ENCODE data around the gene ABCC10. TPM values are rescaled to one million over a fixed set of nuclear protein-coding genes. Genes with fewer than 3 reads are reported as not detected.

Gene ABCC10
- total RNA-seq, 1 donor from 2014 or later: 40.5 TPM

- no peaks in the 10 kb centered on the region for H3K4me1 Mint-ChIP-seq (ENCODE audit: low read depth)
- no peaks in the 10 kb centered on the region for H3K36me3 Mint-ChIP-seq (ENCODE audit: low read depth)
- no peak overlapping the region for H3K27ac Mint-ChIP-seq
- H3K27me3 Mint-ChIP-seq (ENCODE audit: insufficient read depth): peaks cover 16% of the 10 kb centered on the region
- H3K9me3 Mint-ChIP-seq: no peaks in the 10 kb centered on the region
- DNase-seq (ENCODE audit: low spot score): no peak
- intact Hi-C loops (cut with micrococcal nuclease): no loop called here
- H3K4me3 Mint-ChIP-seq: no peak overlapping the region
Measured at GRCh38 chr6:43468240-43468639, 40.9 kb downstream of the ABCC10 start.

GRCh38 chr6:43468748-43469681 is 41.7 kb downstream of the ABCC10 start:
- Mint-ChIP-seq H3K4me1 (ENCODE audit: low read depth) (no peaks in the 10 kb centered on the region), H3K9me3 (no peaks in the 10 kb centered on the region), H3K4me3 (no peak overlapping the region), H3K27me3 (ENCODE audit: insufficient read depth) (peaks cover 11% of the 10 kb centered on the region), H3K36me3 (ENCODE audit: low read depth) (no peaks in the 10 kb centered on the region), H3K27ac (no peak overlapping the region)
- intact Hi-C loops (cut with micrococcal nuclease): no loop called here
- DNase-seq (ENCODE audit: low spot score): no peak

GRCh38 chr6:43469947-43470346 is 42.6 kb downstream of the ABCC10 start:
- Mint-ChIP-seq H3K9me3 (no peaks in the 10 kb centered on the region), H3K4me1 (ENCODE audit: low read depth) (no peaks in the 10 kb centered on the region), H3K27me3 (ENCODE audit: insufficient read depth) (peaks cover 9% of the 10 kb centered on the region), H3K36me3 (ENCODE audit: low read depth) (no peaks in the 10 kb centered on the region), H3K27ac (no peak overlapping the region), H3K4me3 (no peak overlapping the region)
- DNase-seq (ENCODE audit: low spot score): no peak
- intact Hi-C loops (cut with micrococcal nuclease): no loop called here

DNA sequence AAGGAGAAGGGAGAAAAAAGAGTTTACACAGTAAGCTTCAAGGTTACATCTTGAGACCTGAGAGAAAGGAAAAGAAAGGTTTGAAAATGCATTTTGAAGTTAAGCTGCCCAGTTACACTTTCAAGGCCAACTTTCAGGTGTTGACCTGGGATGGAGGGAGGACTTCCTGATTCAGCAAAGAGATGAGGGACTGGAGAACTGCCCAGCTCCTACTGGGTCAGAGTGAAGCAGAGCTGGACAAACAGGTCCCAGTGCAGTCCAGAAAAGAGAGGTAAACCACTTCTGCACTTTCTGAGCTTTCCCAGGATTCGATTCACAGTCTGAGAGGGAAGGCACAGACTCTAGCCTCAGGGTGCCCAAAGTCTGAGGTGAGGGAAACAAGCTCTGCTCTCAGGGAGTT is 44.1 kb downstream of the ABCC10 start:
- H3K9me3 Mint-ChIP-seq: no peaks in the 10 kb centered on the region
- intact Hi-C loops (cut with micrococcal nuclease): no loop called here
- H3K4me1 Mint-ChIP-seq (ENCODE audit: low read depth): no peaks in the 10 kb centered on the region
- no peak for DNase-seq (ENCODE audit: low spot score)
- H3K4me3 Mint-ChIP-seq: no peak overlapping the region
- no peak overlapping the region for H3K27ac Mint-ChIP-seq
- H3K36me3 Mint-ChIP-seq (ENCODE audit: low read depth): no peaks in the 10 kb centered on the region
- H3K27me3 Mint-ChIP-seq (ENCODE audit: insufficient read depth): peaks cover 7% of the 10 kb centered on the region

DNA sequence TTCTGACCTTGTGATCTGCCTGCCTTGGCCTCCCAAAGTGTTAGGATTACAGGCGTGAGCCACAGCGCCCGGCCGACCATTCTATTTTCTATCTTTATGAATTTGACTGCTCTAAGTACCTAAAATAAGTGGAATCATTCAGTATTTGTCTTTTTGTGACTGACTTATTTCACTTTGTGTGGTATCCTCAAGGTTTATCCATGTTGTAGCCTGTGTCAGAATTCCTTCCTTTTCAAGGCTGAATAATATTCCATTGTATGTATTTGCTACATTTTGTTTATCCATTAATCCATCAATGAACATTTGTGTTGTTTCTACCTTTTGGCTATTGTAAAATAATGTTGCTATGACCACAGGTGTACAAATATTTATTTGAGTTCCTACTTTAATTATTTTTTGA is 45.2 kb downstream of the ABCC10 start:
- Mint-ChIP-seq H3K4me3 (no peak overlapping the region), H3K27ac (no peak overlapping the region), H3K4me1 (ENCODE audit: low read depth) (peaks cover 10% of the 10 kb centered on the region), H3K9me3 (no peaks in the 10 kb centered on the region), H3K36me3 (ENCODE audit: low read depth) (peaks cover 2% of the 10 kb centered on the region), H3K27me3 (ENCODE audit: insufficient read depth) (peaks cover 7% of the 10 kb centered on the region)
- intact Hi-C loops (cut with micrococcal nuclease): no loop called here
- no peak for DNase-seq (ENCODE audit: low spot score)

GRCh38 chr6:43475516-43475915 is 48.2 kb downstream of the ABCC10 start:
- intact Hi-C loops (cut with micrococcal nuclease): loop anchor here (5.0 kb wide), 1 partner anchor 303 kb away; the partner anchor contains the start of gene SRF
- H3K4me3 Mint-ChIP-seq: no peak overlapping the region
- H3K36me3 Mint-ChIP-seq (ENCODE audit: low read depth): peaks cover 2% of the 10 kb centered on the region
- H3K27ac Mint-ChIP-seq: no peak overlapping the region
- peaks cover 5% of the 10 kb centered on the region for H3K27me3 Mint-ChIP-seq (ENCODE audit: insufficient read depth)
- DNase-seq (ENCODE audit: low spot score): no peak
- H3K9me3 Mint-ChIP-seq: no peaks in the 10 kb centered on the region
- peaks cover 28% of the 10 kb centered on the region for H3K4me1 Mint-ChIP-seq (ENCODE audit: low read depth)

DNA sequence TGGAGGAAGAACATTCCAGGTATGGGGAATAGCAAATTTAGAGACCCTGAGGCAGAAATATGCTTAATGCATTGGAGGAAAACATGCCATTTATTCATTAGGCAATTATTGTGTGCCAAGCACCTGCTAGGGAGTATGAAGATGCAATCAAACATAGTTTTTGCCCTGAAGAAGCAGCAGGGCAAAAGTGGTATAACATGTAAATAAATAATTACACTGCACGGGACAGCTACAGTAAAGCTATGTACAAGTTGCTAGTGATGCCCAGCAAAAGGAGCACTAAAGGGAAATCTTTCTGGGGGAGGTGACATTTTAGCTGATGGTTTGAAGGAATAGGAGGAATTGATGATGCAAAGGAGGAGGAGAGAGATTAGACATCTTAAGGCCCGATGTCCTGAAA is 49.4 kb downstream of the ABCC10 start:
- Mint-ChIP-seq H3K27me3 (ENCODE audit: insufficient read depth) (no peaks in the 10 kb centered on the region), H3K4me1 (ENCODE audit: low read depth) (peaks cover 31% of the 10 kb centered on the region), H3K4me3 (peak overlapping the region; percentile 97), H3K27ac (peak overlapping the region; percentile 79), H3K9me3 (no peaks in the 10 kb centered on the region), H3K36me3 (ENCODE audit: low read depth) (peaks cover 4% of the 10 kb centered on the region)
- intact Hi-C loops (cut with micrococcal nuclease): loop anchor here (1.0 to 5.0 kb wide), 12 partner anchors 21 to 418 kb away; partner anchors contain the start of genes ABCC10, DLK2, GTPBP2 and KLC4
- no peak for DNase-seq (ENCODE audit: low spot score)

DNA sequence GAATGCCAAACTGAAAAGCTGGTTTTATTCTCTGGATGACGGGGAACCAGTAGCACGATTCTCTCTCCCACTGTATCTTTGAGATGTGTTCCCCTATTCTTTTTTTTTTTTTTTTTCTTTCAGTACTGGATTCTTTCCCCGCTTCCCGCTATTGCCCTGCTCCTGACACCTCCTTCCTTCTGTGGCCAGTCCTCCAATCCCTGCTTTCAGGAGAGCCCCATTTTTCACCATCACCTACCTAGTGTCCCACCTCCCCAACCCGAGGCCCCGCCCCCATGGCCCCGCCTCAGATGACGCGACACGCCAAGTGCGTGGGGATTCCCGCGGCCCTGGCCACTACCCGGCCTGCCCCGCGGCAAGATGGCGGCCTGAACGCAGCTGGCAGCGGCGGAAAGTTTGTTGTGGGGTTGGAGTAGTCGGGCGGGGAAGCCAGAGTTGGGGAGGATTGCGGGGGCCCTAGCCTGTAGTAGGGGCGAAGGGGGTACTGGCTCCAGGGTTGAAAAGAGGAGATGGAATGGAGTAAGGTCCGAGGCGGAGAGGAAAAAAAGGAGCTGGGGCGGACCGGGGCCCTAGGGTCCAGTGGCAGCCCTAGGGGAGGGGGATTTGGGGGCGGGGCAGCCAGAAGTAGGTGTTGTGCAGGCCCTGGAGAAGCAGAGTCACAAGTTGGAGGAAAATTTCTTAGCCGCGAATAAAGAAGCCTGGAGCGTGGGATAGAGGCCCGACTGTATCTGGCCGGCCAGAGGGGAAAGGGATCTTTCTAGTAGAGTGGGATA is 50.1 kb downstream of the ABCC10 start, which contains the start of gene TJAP1:
TJAP1 (plus strand) TSS at position 336 of the 773 bp plus-strand sequence. CDS start 21,432 bp downstream, outside the sequence.
- intact Hi-C loops (cut with micrococcal nuclease): loop anchor here (1.0 to 5.0 kb wide), 12 partner anchors 22 to 419 kb away; partner anchors contain the start of genes ABCC10, DLK2, GTPBP2 and KLC4
- DNase-seq (ENCODE audit: low spot score): peak; percentile 94
- H3K4me3 Mint-ChIP-seq: peak within 1 kb of the TSS; percentile 97
- no peaks in the 10 kb centered on the region for H3K27me3 Mint-ChIP-seq (ENCODE audit: insufficient read depth)
- H3K4me1 Mint-ChIP-seq (ENCODE audit: low read depth): peaks cover 33% of the 10 kb centered on the region
- H3K27ac Mint-ChIP-seq: peak within 1 kb of the TSS; percentile 97
- H3K9me3 Mint-ChIP-seq: no peaks in the 10 kb centered on the region
- peaks cover 7% of the 10 kb centered on the region for H3K36me3 Mint-ChIP-seq (ENCODE audit: low read depth)

DNA sequence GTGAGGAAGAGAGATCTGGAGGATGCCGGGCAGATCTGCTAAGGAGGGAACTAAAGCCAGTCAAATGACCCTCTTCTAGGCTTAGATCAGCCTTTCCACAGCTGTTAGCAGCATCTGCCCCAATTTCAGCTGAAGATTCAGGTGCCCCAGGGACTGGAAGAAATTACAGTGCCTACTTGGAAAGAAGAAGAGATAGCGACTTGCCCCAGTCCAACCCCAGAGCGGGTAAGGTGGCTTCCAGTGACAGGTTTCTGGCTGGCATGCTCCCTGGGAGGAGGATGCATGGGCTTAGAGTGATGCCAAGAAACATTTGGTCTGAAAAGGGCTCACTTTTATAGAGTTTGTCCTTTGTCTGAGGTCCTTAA is 50.6 kb downstream of the ABCC10 start:
- no peak for DNase-seq (ENCODE audit: low spot score)
- H3K4me1 Mint-ChIP-seq (ENCODE audit: low read depth): peaks cover 33% of the 10 kb centered on the region
- H3K4me3 Mint-ChIP-seq: peak overlapping the region; percentile 97
- H3K9me3 Mint-ChIP-seq: no peaks in the 10 kb centered on the region
- H3K36me3 Mint-ChIP-seq (ENCODE audit: low read depth): peaks cover 7% of the 10 kb centered on the region
- H3K27me3 Mint-ChIP-seq (ENCODE audit: insufficient read depth): no peaks in the 10 kb centered on the region
- intact Hi-C loops (cut with micrococcal nuclease): loop anchor here (5.0 kb wide), 1 partner anchor 306 kb away; the partner anchor contains the start of gene SRF
- H3K27ac Mint-ChIP-seq: peak overlapping the region; percentile 97

- Mint-ChIP-seq H3K27ac (no peak overlapping the region), H3K27me3 (ENCODE audit: insufficient read depth) (no peaks in the 10 kb centered on the region), H3K9me3 (no peaks in the 10 kb centered on the region), H3K36me3 (ENCODE audit: low read depth) (peaks cover 8% of the 10 kb centered on the region), H3K4me1 (ENCODE audit: low read depth) (peaks cover 33% of the 10 kb centered on the region), H3K4me3 (no peak overlapping the region)
- DNase-seq (ENCODE audit: low spot score): no peak
- intact Hi-C loops (cut with micrococcal nuclease): no loop called here
Measured at GRCh38 chr6:43481075-43481474, 53.7 kb downstream of the ABCC10 start.

DNA sequence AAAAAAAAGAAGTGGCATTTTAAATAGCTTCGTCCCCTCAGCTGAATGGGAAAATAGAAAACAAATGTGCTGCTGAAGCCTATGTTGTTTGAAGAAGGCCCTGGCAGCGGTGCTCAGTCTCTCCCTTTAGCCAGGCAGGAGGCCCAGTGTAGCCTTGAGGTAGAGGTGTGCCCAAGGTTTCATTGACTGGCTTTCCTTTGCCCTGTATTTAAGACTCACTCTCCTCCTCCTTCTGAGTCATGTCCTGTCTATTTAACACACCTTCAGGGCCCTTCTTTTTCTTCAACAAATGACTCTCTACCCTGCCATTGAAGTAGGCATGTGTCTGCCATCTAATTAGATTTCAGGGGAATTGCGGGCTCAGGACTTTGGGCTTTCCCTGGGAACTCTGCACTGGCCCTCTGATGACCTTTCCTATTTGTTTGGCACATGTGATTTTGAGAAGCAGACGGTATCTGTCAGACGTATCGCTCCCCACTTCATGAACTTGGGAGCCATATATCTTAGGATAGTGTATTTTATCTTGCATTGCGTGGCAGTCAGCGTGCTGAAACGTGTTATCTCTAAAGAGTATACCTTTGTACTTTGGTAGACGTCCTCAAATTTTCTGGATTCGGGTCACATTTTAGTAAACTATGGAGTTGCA is 54.4 kb downstream of the ABCC10 start:
- H3K4me1 Mint-ChIP-seq (ENCODE audit: low read depth): peaks cover 31% of the 10 kb centered on the region
- no peak overlapping the region for H3K27ac Mint-ChIP-seq
- H3K9me3 Mint-ChIP-seq: no peaks in the 10 kb centered on the region
- H3K36me3 Mint-ChIP-seq (ENCODE audit: low read depth): peaks cover 8% of the 10 kb centered on the region
- no peaks in the 10 kb centered on the region for H3K27me3 Mint-ChIP-seq (ENCODE audit: insufficient read depth)
- intact Hi-C loops (cut with micrococcal nuclease): no loop called here
- no peak for DNase-seq (ENCODE audit: low spot score)
- H3K4me3 Mint-ChIP-seq: no peak overlapping the region

- no peak for DNase-seq (ENCODE audit: low spot score)
- Mint-ChIP-seq H3K9me3 (no peaks in the 10 kb centered on the region), H3K4me1 (ENCODE audit: low read depth) (peaks cover 22% of the 10 kb centered on the region), H3K4me3 (no peak overlapping the region), H3K36me3 (ENCODE audit: low read depth) (peaks cover 1% of the 10 kb centered on the region), H3K27ac (no peak overlapping the region), H3K27me3 (ENCODE audit: insufficient read depth) (no peaks in the 10 kb centered on the region)
- intact Hi-C loops (cut with micrococcal nuclease): no loop called here
Measured at GRCh38 chr6:43488667-43489276, 61.4 kb downstream of the ABCC10 start.

All from activated T-helper 1 cell treated with anti-CD3 and anti-CD28 coated beads, Interleukin-12 subunit alpha, Interleukin-12 subunit beta, Interleukin-2, Interleukin-4 antibody, amounts not matched to agents 30 ng/mL and 10 ng/mL and 1 ng/mL, durations not matched to agents 14 hours and 24 hours and 36 hours (primary cell).